Measurements from ENCODE around the gene LBHD2. TPM values are rescaled to one million over a fixed set of nuclear protein-coding genes. Genes with fewer than 3 reads are reported as not detected.

The LBHD2 gene
- total and polyA plus RNA-seq, 2 experiments from 2014 or later = not detected

DNA sequence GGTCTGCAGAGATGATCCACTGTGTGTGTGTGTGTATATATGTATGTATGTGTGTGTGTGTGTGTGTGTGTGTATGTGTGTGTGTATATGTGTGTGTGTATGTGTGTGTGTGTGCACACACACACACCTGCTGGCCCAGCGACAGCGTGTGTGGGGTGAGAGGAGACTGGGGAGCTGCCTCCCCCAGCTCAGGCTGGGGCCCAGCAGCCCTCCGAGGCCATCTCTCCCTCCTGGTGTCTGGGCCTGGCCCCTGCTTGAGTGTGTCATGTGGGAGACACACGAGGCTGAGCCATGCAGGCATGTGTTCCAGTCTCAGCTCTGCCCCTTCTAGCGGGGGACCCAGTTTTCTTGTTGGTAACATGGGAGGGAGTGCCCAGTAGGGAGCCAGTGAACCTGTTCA is 29.3 kb downstream of the LBHD2 start (continued):
- TF ChIP-seq REST (IDR thresholded peaks at IDR 0.05; ENCODE audit: unreplicated experiment) (no peak), NANOG (IDR thresholded peaks at IDR 0.05; ENCODE audit: borderline replicate concordance) (no peak), JUNB (IDR thresholded peaks at IDR 0.05; ENCODE audit: unreplicated experiment) (no peak), EZH2 (IDR thresholded peaks at IDR 0.05; ENCODE audit: low read depth, unreplicated experiment) (no peak), POLR2AphosphoS5 (IDR thresholded peaks at IDR 0.05; ENCODE audit: low read depth) (no peak)

GRCh38 chr14:103113774-103114173 is 29.8 kb downstream of the LBHD2 start:
- peaks cover 35% of the 10 kb centered on the region for H3K27me3 Mint-ChIP-seq (ENCODE audit: insufficient read depth, low read depth, poor library complexity)
- H3K27ac Mint-ChIP-seq = no peak overlapping the region
- no peak overlapping the region for H3K27ac ChIP-seq (ENCODE audit: low read depth)
- no peaks in the 10 kb centered on the region for H3K9me2 ChIP-seq (ENCODE audit: insufficient read depth)
- peaks cover 24% of the 10 kb centered on the region for H3K4me1 Mint-ChIP-seq
- H3K36me3 ChIP-seq (ENCODE audit: insufficient read depth) = no peaks in the 10 kb centered on the region
- no peak overlapping the region for H2AFZ ChIP-seq
- no peak overlapping the region for H3K4me2 ChIP-seq
- peaks cover 16% of the 10 kb centered on the region for H3K4me1 ChIP-seq (ENCODE audit: insufficient read depth)
- H3K36me3 Mint-ChIP-seq (ENCODE audit: low read depth) = no peaks in the 10 kb centered on the region; the same call in 2 of the 3 replicates
- no peaks in the 10 kb centered on the region for H3F3A ChIP-seq (replicated peaks; ENCODE audit: low read depth)
- ATAC-seq (no peak), DNase-seq (ENCODE audit: low spot score) (no peak)
- H4K20me1 ChIP-seq (replicated peaks; ENCODE audit: insufficient read depth) = no peaks in the 10 kb centered on the region
- H3K4me3 Mint-ChIP-seq = no peak overlapping the region
- no peak overlapping the region for H3K4me3 ChIP-seq
- no peaks in the 10 kb centered on the region for H3K9me3 Mint-ChIP-seq
- peaks cover 19% of the 10 kb centered on the region for H3K27me3 ChIP-seq (ENCODE audit: insufficient read depth)
- H3K79me2 ChIP-seq (replicated peaks; ENCODE audit: insufficient read depth) = no peaks in the 10 kb centered on the region
- TF ChIP-seq JUNB (IDR thresholded peaks at IDR 0.05; ENCODE audit: unreplicated experiment) = no peak
- TF ChIP-seq NANOG (IDR thresholded peaks at IDR 0.05; ENCODE audit: borderline replicate concordance) = no peak
- TF ChIP-seq ZNF331 (CRISPR knock-in tag; IDR thresholded peaks at IDR 0.05; ENCODE audit: low read depth) = no peak
- TF ChIP-seq, protein P1, sequence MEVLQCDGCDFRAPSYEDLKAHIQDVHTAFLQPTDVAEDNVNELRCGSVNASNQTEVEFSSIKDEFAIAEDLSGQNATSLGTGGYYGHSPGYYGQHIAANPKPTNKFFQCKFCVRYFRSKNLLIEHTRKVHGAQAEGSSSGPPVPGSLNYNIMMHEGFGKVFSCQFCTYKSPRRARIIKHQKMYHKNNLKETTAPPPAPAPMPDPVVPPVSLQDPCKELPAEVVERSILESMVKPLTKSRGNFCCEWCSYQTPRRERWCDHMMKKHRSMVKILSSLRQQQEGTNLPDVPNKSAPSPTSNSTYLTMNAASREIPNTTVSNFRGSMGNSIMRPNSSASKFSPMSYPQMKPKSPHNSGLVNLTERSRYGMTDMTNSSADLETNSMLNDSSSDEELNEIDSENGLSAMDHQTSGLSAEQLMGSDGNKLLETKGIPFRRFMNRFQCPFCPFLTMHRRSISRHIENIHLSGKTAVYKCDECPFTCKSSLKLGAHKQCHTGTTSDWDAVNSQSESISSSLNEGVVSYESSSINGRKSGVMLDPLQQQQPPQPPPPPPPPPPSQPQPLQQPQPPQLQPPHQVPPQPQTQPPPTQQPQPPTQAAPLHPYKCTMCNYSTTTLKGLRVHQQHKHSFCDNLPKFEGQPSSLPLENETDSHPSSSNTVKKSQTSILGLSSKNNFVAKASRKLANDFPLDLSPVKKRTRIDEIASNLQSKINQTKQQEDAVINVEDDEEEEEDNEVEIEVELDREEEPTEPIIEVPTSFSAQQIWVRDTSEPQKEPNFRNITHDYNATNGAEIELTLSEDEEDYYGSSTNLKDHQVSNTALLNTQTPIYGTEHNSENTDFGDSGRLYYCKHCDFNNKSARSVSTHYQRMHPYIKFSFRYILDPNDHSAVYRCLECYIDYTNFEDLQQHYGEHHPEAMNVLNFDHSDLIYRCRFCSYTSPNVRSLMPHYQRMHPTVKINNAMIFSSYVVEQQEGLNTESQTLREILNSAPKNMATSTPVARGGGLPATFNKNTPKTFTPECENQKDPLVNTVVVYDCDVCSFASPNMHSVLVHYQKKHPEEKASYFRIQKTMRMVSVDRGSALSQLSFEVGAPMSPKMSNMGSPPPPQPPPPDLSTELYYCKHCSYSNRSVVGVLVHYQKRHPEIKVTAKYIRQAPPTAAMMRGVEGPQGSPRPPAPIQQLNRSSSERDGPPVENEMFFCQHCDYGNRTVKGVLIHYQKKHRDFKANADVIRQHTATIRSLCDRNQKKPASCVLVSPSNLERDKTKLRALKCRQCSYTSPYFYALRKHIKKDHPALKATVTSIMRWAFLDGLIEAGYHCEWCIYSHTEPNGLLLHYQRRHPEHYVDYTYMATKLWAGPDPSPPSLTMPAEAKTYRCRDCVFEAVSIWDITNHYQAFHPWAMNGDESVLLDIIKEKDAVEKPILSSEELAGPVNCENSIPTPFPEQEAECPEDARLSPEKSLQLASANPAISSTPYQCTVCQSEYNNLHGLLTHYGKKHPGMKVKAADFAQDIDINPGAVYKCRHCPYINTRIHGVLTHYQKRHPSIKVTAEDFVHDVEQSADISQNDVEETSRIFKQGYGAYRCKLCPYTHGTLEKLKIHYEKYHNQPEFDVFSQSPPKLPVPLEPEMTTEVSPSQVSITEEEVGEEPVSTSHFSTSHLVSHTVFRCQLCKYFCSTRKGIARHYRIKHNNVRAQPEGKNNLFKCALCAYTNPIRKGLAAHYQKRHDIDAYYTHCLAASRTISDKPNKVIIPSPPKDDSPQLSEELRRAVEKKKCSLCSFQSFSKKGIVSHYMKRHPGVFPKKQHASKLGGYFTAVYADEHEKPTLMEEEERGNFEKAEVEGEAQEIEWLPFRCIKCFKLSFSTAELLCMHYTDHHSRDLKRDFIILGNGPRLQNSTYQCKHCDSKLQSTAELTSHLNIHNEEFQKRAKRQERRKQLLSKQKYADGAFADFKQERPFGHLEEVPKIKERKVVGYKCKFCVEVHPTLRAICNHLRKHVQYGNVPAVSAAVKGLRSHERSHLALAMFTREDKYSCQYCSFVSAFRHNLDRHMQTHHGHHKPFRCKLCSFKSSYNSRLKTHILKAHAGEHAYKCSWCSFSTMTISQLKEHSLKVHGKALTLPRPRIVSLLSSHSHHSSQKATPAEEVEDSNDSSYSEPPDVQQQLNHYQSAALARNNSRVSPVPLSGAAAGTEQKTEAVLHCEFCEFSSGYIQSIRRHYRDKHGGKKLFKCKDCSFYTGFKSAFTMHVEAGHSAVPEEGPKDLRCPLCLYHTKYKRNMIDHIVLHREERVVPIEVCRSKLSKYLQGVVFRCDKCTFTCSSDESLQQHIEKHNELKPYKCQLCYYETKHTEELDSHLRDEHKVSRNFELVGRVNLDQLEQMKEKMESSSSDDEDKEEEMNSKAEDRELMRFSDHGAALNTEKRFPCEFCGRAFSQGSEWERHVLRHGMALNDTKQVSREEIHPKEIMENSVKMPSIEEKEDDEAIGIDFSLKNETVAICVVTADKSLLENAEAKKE (CRISPR knock-in tag; IDR thresholded peaks at IDR 0.05) = no peak
- TF ChIP-seq, protein P2, sequence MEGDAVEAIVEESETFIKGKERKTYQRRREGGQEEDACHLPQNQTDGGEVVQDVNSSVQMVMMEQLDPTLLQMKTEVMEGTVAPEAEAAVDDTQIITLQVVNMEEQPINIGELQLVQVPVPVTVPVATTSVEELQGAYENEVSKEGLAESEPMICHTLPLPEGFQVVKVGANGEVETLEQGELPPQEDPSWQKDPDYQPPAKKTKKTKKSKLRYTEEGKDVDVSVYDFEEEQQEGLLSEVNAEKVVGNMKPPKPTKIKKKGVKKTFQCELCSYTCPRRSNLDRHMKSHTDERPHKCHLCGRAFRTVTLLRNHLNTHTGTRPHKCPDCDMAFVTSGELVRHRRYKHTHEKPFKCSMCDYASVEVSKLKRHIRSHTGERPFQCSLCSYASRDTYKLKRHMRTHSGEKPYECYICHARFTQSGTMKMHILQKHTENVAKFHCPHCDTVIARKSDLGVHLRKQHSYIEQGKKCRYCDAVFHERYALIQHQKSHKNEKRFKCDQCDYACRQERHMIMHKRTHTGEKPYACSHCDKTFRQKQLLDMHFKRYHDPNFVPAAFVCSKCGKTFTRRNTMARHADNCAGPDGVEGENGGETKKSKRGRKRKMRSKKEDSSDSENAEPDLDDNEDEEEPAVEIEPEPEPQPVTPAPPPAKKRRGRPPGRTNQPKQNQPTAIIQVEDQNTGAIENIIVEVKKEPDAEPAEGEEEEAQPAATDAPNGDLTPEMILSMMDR (conservative IDR thresholded peaks at IDR 0.05; ENCODE audit: low read depth in 2 of 2) = no peak
- TF ChIP-seq ZNF114 (CRISPR knock-in tag; IDR thresholded peaks at IDR 0.05) = no peak
- TF ChIP-seq EZH2phosphoT487 (IDR thresholded peaks at IDR 0.05; ENCODE audit: unreplicated experiment) = no peak
- no peak for TF ChIP-seq POLR2AphosphoS5 (IDR thresholded peaks at IDR 0.05; ENCODE audit: low read depth)
- TF ChIP-seq CREB1 (CRISPR knock-in tag; IDR thresholded peaks at IDR 0.05; ENCODE audit: low read depth) = no peak

Data from GM23338 (cell line).